ENCODE data around the gene ELL. TPM values are rescaled to one million over a fixed set of nuclear protein-coding genes. Genes with fewer than 3 reads are reported as not detected.

The ELL gene
- total RNA-seq, 1 donor from 2014 or later, result 7.9 TPM

DNA sequence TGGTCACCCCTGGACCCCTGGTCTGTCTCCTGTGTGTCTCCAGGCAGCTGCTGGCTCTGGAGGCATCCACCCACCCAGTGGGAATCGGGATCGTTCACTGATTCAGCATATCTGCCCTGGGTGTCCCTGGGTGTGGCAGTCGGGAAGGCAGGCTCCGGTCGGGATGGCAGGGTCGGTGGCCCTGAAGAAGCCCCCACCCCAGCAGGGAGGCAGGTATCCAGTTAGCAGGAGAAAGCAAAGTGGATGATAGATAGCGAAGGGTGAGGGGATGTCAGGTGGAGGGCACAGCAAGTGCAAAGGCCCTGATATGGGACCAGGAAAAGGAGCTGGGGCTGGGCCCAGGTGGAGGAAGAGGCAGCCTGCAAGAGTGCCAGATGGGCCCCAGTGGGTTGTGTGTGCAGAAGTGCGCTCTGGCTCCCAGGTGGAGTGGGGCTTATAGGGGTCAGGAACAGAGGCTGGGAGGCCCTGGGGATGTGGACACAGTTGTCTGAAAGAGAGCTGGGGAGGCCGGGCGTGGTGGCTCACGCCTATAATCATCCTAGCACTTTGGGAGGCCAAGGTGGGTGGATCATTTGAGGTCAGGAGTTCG lies 100.4 kb downstream of the ELL start:
- peaks cover 85% of the 10 kb centered on the region for H3K4me1 ChIP-seq
- TF ChIP-seq, protein P1, sequence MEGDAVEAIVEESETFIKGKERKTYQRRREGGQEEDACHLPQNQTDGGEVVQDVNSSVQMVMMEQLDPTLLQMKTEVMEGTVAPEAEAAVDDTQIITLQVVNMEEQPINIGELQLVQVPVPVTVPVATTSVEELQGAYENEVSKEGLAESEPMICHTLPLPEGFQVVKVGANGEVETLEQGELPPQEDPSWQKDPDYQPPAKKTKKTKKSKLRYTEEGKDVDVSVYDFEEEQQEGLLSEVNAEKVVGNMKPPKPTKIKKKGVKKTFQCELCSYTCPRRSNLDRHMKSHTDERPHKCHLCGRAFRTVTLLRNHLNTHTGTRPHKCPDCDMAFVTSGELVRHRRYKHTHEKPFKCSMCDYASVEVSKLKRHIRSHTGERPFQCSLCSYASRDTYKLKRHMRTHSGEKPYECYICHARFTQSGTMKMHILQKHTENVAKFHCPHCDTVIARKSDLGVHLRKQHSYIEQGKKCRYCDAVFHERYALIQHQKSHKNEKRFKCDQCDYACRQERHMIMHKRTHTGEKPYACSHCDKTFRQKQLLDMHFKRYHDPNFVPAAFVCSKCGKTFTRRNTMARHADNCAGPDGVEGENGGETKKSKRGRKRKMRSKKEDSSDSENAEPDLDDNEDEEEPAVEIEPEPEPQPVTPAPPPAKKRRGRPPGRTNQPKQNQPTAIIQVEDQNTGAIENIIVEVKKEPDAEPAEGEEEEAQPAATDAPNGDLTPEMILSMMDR (IDR thresholded peaks at IDR 0.05; ENCODE audit: borderline replicate concordance), result no peak

DNA sequence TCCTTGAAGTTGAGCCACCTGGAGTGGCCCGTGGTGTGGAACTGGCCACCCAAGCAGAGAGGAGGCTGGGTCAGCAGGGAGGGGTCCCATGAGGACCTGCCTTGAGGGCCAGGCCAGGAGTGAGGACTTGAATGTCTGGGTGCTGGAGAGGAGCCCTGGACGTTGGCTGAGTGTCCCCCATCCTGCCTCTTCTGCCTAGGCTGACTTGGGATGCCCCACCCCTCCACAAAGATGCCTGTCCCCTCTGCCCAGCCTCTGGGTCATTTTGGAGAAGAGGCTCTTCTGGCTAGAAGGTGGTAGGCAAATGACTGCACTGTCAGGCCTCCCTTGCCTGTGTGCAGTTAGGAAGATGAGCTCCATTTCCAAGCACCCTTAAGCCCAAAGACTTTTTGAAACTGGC lies 100.9 kb downstream of the ELL start:
- no peak for DNase-seq
- H3K27ac ChIP-seq (replicated peaks), result peak overlapping the region; percentile 99
- peak overlapping the region; percentile 86 for H3K4me3 ChIP-seq

More for the DNA sequence above, 100.4 kb downstream of the ELL start:
- Histone ChIP-seq H3K9me3 (replicated peaks) (no peaks in the 10 kb centered on the region), H3K27ac (replicated peaks) (peak overlapping the region; percentile 99), H3K4me3 (peak overlapping the region; percentile 86), H3K27me3 (ENCODE audit: low read depth) (peaks cover 21% of the 10 kb centered on the region), H3K36me3 (no peaks in the 10 kb centered on the region)
- intact Hi-C loops (cut with micrococcal nuclease), result no loop called here
- DNase-seq, result no peak

DNA sequence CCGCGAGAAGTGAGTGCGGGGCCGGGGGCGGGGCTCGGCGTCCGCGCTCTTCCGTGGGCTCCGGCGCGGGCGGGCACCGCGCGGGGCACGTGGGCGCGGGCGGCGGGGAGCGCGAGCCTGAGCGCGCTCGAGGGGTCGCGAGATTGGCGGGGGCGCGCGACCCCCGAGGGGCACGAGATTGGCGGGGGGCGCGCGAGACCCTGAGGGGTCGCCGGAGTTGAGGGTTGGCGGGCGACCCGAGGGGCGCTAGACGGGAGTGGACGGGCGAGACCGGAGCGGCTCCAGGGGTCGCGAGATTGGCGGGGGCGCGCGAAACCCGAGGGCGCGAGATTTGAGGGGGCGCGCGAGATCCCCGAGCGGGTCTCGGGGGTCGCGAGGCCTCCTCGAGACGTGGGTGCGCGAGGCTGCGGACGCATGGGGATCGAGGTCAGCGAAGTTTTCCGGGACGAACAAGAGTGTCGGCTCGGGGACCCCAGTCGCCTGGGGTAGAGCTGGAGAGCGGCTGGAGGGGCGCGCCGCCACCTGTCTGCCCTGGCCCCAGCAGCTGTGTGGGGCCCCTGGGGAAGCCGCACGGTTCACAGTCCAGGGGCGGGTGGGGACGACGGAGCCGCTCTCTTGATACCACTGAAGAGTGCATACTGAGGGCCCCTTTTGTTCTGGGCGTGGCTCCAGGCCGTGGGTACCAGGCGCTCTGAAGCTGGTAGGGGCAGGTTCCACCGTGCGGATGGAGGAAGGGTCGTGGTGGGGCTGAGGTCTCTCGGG lies 102.0 kb downstream of the ELL start:
- peak overlapping the region; percentile 99 for H3K27ac ChIP-seq (replicated peaks)
- TF ChIP-seq, protein P1 (IDR thresholded peaks at IDR 0.05; ENCODE audit: borderline replicate concordance), result no peak
- no peaks in the 10 kb centered on the region for H3K9me3 ChIP-seq (replicated peaks)
- H3K4me3 ChIP-seq, result peak overlapping the region; percentile 86
- no peaks in the 10 kb centered on the region for H3K36me3 ChIP-seq
- peaks cover 83% of the 10 kb centered on the region for H3K4me1 ChIP-seq
- no peak for DNase-seq
- intact Hi-C loops (cut with micrococcal nuclease), result no loop called here
- H3K27me3 ChIP-seq (ENCODE audit: low read depth), result peaks cover 37% of the 10 kb centered on the region

More for the DNA sequence above, 100.9 kb downstream of the ELL start:
- TF ChIP-seq, protein P1 (IDR thresholded peaks at IDR 0.05; ENCODE audit: borderline replicate concordance), result no peak
- no peaks in the 10 kb centered on the region for H3K9me3 ChIP-seq (replicated peaks)
- intact Hi-C loops (cut with micrococcal nuclease), result no loop called here
- peaks cover 85% of the 10 kb centered on the region for H3K4me1 ChIP-seq
- peaks cover 26% of the 10 kb centered on the region for H3K27me3 ChIP-seq (ENCODE audit: low read depth)
- H3K36me3 ChIP-seq, result no peaks in the 10 kb centered on the region

DNA sequence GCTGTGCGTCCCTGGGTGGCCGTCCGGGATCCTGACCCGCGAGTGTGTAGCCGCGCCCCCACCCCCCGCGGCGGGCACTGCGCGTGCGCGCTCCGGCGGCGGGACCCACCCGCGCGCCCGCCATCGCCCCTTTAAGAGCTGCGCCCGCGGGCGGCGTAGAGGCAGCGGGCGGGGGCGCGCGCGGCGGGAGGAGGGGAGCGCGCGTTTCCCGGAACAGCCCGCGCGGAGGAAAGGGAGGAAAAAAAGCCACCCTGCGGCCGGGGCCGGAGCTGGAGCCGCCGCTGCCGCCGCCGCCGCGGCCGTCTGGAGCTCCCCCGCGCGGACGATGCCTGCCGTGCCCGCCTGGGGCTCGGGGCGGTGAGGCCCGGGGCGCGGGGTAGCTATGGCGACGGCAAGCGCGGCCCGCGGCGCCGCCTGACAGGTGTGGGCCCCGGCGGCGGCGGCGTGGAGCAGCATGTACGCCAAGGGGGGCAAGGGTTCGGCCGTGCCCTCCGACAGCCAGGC lies 102.6 kb downstream of the ELL start, which contains the start of gene SSBP4:
Gene SSBP4, plus strand, starts transcription at position 204 of the 504 bp plus-strand sequence. Its CDS starts 251 bp downstream, at position 455.
- no peaks in the 10 kb centered on the region for H3K36me3 ChIP-seq
- H3K4me3 ChIP-seq, result peak within 1 kb of the TSS; percentile 86
- intact Hi-C loops (cut with micrococcal nuclease), result no loop called here
- DNase-seq, result peak; percentile 81
- H3K27ac ChIP-seq (replicated peaks), result peak within 1 kb of the TSS; percentile 99
- H3K9me3 ChIP-seq (replicated peaks), result no peaks in the 10 kb centered on the region
- peaks cover 85% of the 10 kb centered on the region for H3K4me1 ChIP-seq
- peaks cover 42% of the 10 kb centered on the region for H3K27me3 ChIP-seq (ENCODE audit: low read depth)
- TF ChIP-seq, protein P1 (IDR thresholded peaks at IDR 0.05; ENCODE audit: borderline replicate concordance), result peak; percentile 67

DNA sequence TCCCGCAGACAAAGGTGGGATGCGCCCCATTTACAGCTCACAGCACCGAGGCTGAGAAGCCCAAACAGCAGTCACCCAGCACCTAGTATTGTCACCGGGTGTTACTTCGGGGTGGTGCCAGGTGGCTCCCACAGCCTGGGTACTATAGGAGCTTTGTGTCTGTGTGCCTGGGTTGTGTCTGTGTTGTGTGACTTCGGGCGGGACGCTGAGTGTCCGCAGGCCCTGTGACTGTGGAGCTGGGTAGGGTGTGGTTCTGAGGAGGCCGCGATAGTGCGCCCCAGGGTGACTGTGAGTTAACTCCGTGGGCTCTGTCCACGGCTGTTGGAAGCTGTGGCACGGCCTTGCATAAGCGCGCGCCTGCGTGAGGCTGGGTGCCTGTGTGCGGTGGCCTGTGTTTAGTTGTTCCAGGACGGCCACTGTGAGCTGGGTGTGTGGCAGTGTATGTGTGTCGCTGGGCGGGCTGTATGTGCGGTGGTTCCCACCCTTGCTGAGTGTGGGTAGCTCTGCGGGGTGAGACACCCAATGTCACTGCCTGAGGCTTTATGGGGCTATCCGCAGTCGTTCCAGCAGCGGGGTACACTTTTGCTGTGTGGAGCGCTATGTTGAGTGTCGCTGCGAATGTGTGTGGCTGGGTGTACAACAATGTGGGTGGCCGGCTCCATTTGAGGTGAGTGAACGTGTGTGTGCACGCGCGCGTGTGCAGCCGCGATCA lies 103.2 kb downstream of the ELL start:
- Histone ChIP-seq H3K4me3 (peak overlapping the region; percentile 86), H3K9me3 (replicated peaks) (no peaks in the 10 kb centered on the region), H3K36me3 (no peaks in the 10 kb centered on the region), H3K27ac (replicated peaks) (peak overlapping the region; percentile 99), H3K4me1 (peaks cover 85% of the 10 kb centered on the region), H3K27me3 (ENCODE audit: low read depth) (peaks cover 46% of the 10 kb centered on the region)
- no peak for DNase-seq
- TF ChIP-seq, protein P1 (IDR thresholded peaks at IDR 0.05; ENCODE audit: borderline replicate concordance), result no peak
- intact Hi-C loops (cut with micrococcal nuclease), result no loop called here

Data from left ventricle myocardium inferior (tissue), 1 donor.